Measurements from ENCODE around the gene SPATA45.

GRCh38 chr1:212827171-212827776 is 20.2 kb downstream of the SPATA45 start:
- TF ChIP-seq, protein P1, sequence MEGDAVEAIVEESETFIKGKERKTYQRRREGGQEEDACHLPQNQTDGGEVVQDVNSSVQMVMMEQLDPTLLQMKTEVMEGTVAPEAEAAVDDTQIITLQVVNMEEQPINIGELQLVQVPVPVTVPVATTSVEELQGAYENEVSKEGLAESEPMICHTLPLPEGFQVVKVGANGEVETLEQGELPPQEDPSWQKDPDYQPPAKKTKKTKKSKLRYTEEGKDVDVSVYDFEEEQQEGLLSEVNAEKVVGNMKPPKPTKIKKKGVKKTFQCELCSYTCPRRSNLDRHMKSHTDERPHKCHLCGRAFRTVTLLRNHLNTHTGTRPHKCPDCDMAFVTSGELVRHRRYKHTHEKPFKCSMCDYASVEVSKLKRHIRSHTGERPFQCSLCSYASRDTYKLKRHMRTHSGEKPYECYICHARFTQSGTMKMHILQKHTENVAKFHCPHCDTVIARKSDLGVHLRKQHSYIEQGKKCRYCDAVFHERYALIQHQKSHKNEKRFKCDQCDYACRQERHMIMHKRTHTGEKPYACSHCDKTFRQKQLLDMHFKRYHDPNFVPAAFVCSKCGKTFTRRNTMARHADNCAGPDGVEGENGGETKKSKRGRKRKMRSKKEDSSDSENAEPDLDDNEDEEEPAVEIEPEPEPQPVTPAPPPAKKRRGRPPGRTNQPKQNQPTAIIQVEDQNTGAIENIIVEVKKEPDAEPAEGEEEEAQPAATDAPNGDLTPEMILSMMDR (IDR thresholded peaks at IDR 0.05), result no peak
- TF ChIP-seq EZH2 (IDR thresholded peaks at IDR 0.05; ENCODE audit: borderline replicate concordance, insufficient read depth, low read depth, low read length, poor library complexity, severe bottlenecking), result no peak
